GM12878 (cell line): ENCODE measurements around the gene CFAP44. TPM values are rescaled to one million over a fixed set of nuclear protein-coding genes. Genes with fewer than 3 reads are reported as not detected.
A peak's percentile ranks its signal among the peaks of the same experiment; 100 is the strongest.

ENCODE experiments used
- ATAC-seq: fragments of 200-7000 bp; cut with Tn5 transposase; 3 replicates; pipeline ENCODE4 v1.9.1; 2020; ENCODE audit warnings: mild to moderate bottlenecking, moderate library complexity
- BruUV-seq: library from RNA; stranded (reverse); fragments of 400-500 nt; replicated peaks from 2 replicates; lab custom pipeline; 2021; lab: Mats Ljungman, UMichigan
- CTCF ChIA-PET: fragments of 300-600 bp; sonication (Branson Sonifier 250); formaldehyde crosslinking; extraction: SDS; loops from one replicate; lab custom pipeline; 2021; ENCODE audit warnings: inconsistent platforms; lab: Yijun Ruan, JAX
- POLR2A ChIA-PET: fragments of 350-600 bp; formaldehyde crosslinking; extraction: SDS; loops from one replicate; lab custom pipeline; 2021; ENCODE audit warnings: inconsistent platforms; lab: Charles Lee
- RAD21 ChIA-PET: fragments of 300-600 bp; sonication (Branson Sonifier 250); formaldehyde crosslinking; loops from one replicate; lab custom pipeline; 2023; ENCODE audit warnings: antibody characterized with exemption; ENCODE audit not compliant: unreplicated experiment; lab: Charles Lee
- SMC1A ChIA-PET: fragments of 300-600 bp; sonication (Branson Sonifier 250); formaldehyde crosslinking; loops from one replicate; lab custom pipeline; 2023; ENCODE audit not compliant: unreplicated experiment, uncharacterized antibody; lab: Charles Lee
- DNase-seq: peaks from one replicate; pipeline ENCODE4 v3.0.0-alpha.2; 2011; ENCODE audit warnings: low read depth, low spot score
- FAIRE-seq: peaks from 3 replicates; lab custom pipeline; 2011; peaks lifted over from hg19 to GRCh38; lab: Jason Lieb, UNC
- H2AFZ ChIP-seq: 2 replicates; pipeline ENCODE4 v1.6.0; 2011; ENCODE audit warnings: low read depth, low read length, control low read depth; ENCODE audit not compliant: control insufficient read depth
- H3K27ac ChIP-seq: 2 replicates; pipeline ENCODE4 v1.5.1; 2011; ENCODE audit warnings: control low read depth; ENCODE audit not compliant: control insufficient read depth, insufficient read depth
- H3K27me3 ChIP-seq, 2 experiments: replicated peaks in 1 of 2; 2 replicates each; pipeline versions ENCODE4 v1.6.0 to v1.6.1; 2011; ENCODE audit warnings: low read length in 1 of 2; ENCODE audit not compliant: control insufficient read depth in 2 of 2, insufficient read depth in 2 of 2
- H3K36me3 ChIP-seq, 2 experiments: 2 replicates each; pipeline ENCODE4 v1.5.1; 2011; ENCODE audit warnings: low read length in 1 of 2; ENCODE audit not compliant: control insufficient read depth in 2 of 2, insufficient read depth in 2 of 2
- H3K4me1 ChIP-seq: 2 replicates; pipeline ENCODE4 v1.6.1; 2011; ENCODE audit warnings: mild to moderate bottlenecking, low read length, moderate library complexity, mixed read lengths; ENCODE audit not compliant: control insufficient read depth, insufficient read depth
- H3K4me2 ChIP-seq: 2 replicates; pipeline ENCODE4 v1.6.0; 2011; ENCODE audit warnings: control low read depth; ENCODE audit not compliant: control insufficient read depth, insufficient read depth
- H3K4me3 ChIP-seq: fragments of 200-600 bp; sonication (generic); 2 replicates; pipeline ENCODE4 v1.5.1; 2016
- H3K79me2 ChIP-seq: 2 replicates; pipeline ENCODE4 v1.6.0; 2011; ENCODE audit warnings: low read length; ENCODE audit not compliant: control insufficient read depth, insufficient read depth
- H3K9ac ChIP-seq: 2 replicates; pipeline ENCODE4 v1.8.0; 2011; ENCODE audit warnings: low read length, control low read depth, mixed read lengths; ENCODE audit not compliant: control insufficient read depth, insufficient read depth
- H3K9me3 ChIP-seq: replicated peaks from 3 replicates; pipeline ENCODE4 v1.5.1; 2011; ENCODE audit warnings: mild to moderate bottlenecking, low read length; ENCODE audit not compliant: control insufficient read depth, insufficient read depth
- H4K20me1 ChIP-seq: 2 replicates; pipeline ENCODE4 v1.6.0; 2011; ENCODE audit not compliant: control insufficient read depth, insufficient read depth
- CBX5 ChIP-seq: sonication (generic); IDR thresholded peaks from 2 replicates; pipeline ENCODE4 v1.6.1; 2016; ENCODE audit warnings: low read depth, moderate library complexity, mild to moderate bottlenecking, inconsistent platforms
- EZH2 ChIP-seq: IDR thresholded peaks from 2 replicates; pipeline ENCODE4 v1.6.1; 2012; ENCODE audit warnings: low read depth, mild to moderate bottlenecking, control low read depth, inconsistent platforms, low read length, borderline replicate concordance; ENCODE audit not compliant: control insufficient read depth
- GABPA ChIP-seq: IDR thresholded peaks from 2 replicates; pipeline ENCODE4 v1.6.1; 2014; ENCODE audit warnings: antibody characterized with exemption, low read depth, mild to moderate bottlenecking, inconsistent platforms
- JUNB ChIP-seq: IDR thresholded peaks from 2 replicates; pipeline ENCODE4 v1.6.1; 2016; ENCODE audit warnings: antibody characterized with exemption, mild to moderate bottlenecking
- MTA2 ChIP-seq: fragments of 450-650 bp; IDR thresholded peaks from 2 replicates; pipeline ENCODE4 v1.6.1; 2016; ENCODE audit warnings: low read depth, mild to moderate bottlenecking, moderate library complexity
- NBN ChIP-seq: fragments of 450-650 bp; IDR thresholded peaks from 2 replicates; pipeline ENCODE4 v1.6.1; 2016
- NFXL1 ChIP-seq: fragments of 450-650 bp; IDR thresholded peaks from 2 replicates; pipeline ENCODE4 v1.6.1; 2017; ENCODE audit warnings: antibody characterized with exemption, mild to moderate bottlenecking, borderline replicate concordance
- NFYA ChIP-seq: IDR thresholded peaks from 2 replicates; pipeline ENCODE4 v1.6.1; 2011; ENCODE audit warnings: low read depth, mild to moderate bottlenecking, low read length, improper control_type of control experiment, borderline replicate concordance
- PKNOX1 ChIP-seq: fragments of 450-650 bp; IDR thresholded peaks from 2 replicates; pipeline ENCODE4 v1.6.1; 2016; ENCODE audit warnings: mild to moderate bottlenecking
- POU2F2 ChIP-seq: IDR thresholded peaks from 3 replicates; pipeline ENCODE4 v1.6.1; 2011; ENCODE audit warnings: low read depth, mild to moderate bottlenecking, low read length, borderline replicate concordance
- PRDM15 ChIP-seq: fragments of 450-650 bp; formaldehyde crosslinking; IDR thresholded peaks from 2 replicates; pipeline ENCODE4 v1.4.0; 2020; ENCODE audit warnings: mild to moderate bottlenecking, moderate library complexity
- RAD21 ChIP-seq: IDR thresholded peaks from 2 replicates; pipeline ENCODE4 v1.6.1; 2011; ENCODE audit warnings: mild to moderate bottlenecking, low read depth, low read length, moderate library complexity; ENCODE audit not compliant: insufficient read depth
- TCF3 ChIP-seq: IDR thresholded peaks from 2 replicates; pipeline ENCODE4 v1.6.1; 2012; ENCODE audit warnings: low read depth, mild to moderate bottlenecking, low read length, borderline replicate concordance; ENCODE audit not compliant: insufficient read depth
- WGBS: methylation state at CpG from one replicate; pipeline ENCODE4 v1.1.6; 2016; ENCODE audit warnings: low lambda C conversion rate; ENCODE audit not compliant: insufficient replicate concordance, insufficient coverage; ENCODE audit errors: missing lambda C conversion rate; 5-methylcytosine and 5-hydroxymethylcytosine counted together
- in situ Hi-C: fragments of 300-500 bp; cut with MboI; formaldehyde crosslinking; loops from 9 replicates; pipeline ENCODE4 v1.14.3; 2018; ENCODE audit warnings: mixed read lengths
- intact Hi-C: fragments of 100-400 bp; cut with micrococcal nuclease; formaldehyde crosslinking; loops from one replicate; pipeline ENCODE4 v1.14.2; 2022; ENCODE audit not compliant: unreplicated experiment
- polyA plus RNA-seq, 11 experiments: library from polyadenylated mRNA; depleted of rRNA in 4 of 11; unstranded in 6 of 11; stranded (reverse) in 5 of 11; fragments of >200 nt; fragmentation: Nextera tagmentation in 4 of 11; fragmentation: Illumina TruSeq in 1 of 11; extraction: Ambion mirVana in 4 of 11; extraction: Trizol in 1 of 11; gene quantifications; 1 replicate in 1 of 11; 2 replicates in 10 of 11; pipeline versions ENCODE4 v1.2.1 to v1.2.3, GENCODE V29; 2011 to 2016; ENCODE audit warnings: inconsistent platforms in 2 of 11, missing spikeins in 2 of 11, low read depth in 1 of 11
- total RNA-seq, 4 experiments: library from RNA; depleted of rRNA in 3 of 4; stranded (reverse); fragments of >200 nt in 3 of 4; fragmentation: Illumina TruSeq in 1 of 4; extraction: Trizol in 1 of 4; gene quantifications; 2 replicates each; pipeline versions ENCODE4 v1.2.1 to v1.2.3, GENCODE V29; 2013 to 2021

Gene CFAP44
- total and polyA plus RNA-seq, 10 of the 15 experiments (the other 5 are each of a cell fraction or from before 2014, with no cell fraction given), result 0.76 to 5.9 (median 3.7) TPM

- DNase-seq, result no peak
- no peak for ATAC-seq
- TF ChIP-seq CBX5 (no peak), JUNB (no peak), NFXL1 (no peak), NBN (no peak)
- 100% methylated on average over 1 of the region's 1 CpG for WGBS
- ChIA-PET POLR2A (no interaction called here), SMC1A (interaction anchor here (1.2 kb wide), 1 partner anchor 17 kb away, joined by 3 read pairs; no protein-coding TSS in a partner anchor), RAD21 (no interaction called here), CTCF (no interaction called here)
- in situ Hi-C loops, result no loop called here
- H3K9me3 ChIP-seq, result peaks cover 21% of the 10 kb centered on the region
- no peak overlapping the region for H2AFZ ChIP-seq
- no peaks in the 10 kb centered on the region for H4K20me1 ChIP-seq
- H3K27me3 ChIP-seq, result no peaks in the 10 kb centered on the region
- H3K4me1 ChIP-seq, result peaks cover 5% of the 10 kb centered on the region
- no peak for FAIRE-seq
- no peak overlapping the region for H3K9ac ChIP-seq
- H3K36me3 ChIP-seq, result peaks cover 2 to 6% of the 10 kb centered on the region in 2 experiments; a peak in 2 of 4 replicates
- H3K4me2 ChIP-seq, result no peak overlapping the region
- intact Hi-C loops, result no loop called here
- H3K79me2 ChIP-seq, result no peaks in the 10 kb centered on the region
- BruUV-seq, result no TSS peak
- no peak overlapping the region for H3K4me3 ChIP-seq
- H3K27ac ChIP-seq, result no peak overlapping the region
These were observed 12.7 kb downstream of the CFAP44 start for GRCh38 chr3:113428581-113428980.

- H3K4me2 ChIP-seq, result no peak overlapping the region
- in situ Hi-C loops, result no loop called here
- peak; percentile 27 for FAIRE-seq
- H3K9me3 ChIP-seq, result peaks cover 21% of the 10 kb centered on the region
- intact Hi-C loops, result no loop called here
- H3K36me3 ChIP-seq, result peaks cover 2 to 6% of the 10 kb centered on the region in 2 experiments; a peak in 2 of 4 replicates
- DNase-seq, result peak; percentile 76
- no peak overlapping the region for H3K9ac ChIP-seq
- SMC1A ChIA-PET, result interaction anchor here (0.7 to 2.1 kb wide), 5 partner anchors 13 to 182 kb away, joined by 3 to 7 read pairs (median 3); no protein-coding TSS in a partner anchor
- WGBS, result 4% methylated on average over 4 of the region's 4 CpGs
- no peaks in the 10 kb centered on the region for H3K79me2 ChIP-seq
- ATAC-seq, result peak; percentile 93
- H3K4me3 ChIP-seq, result no peak overlapping the region
- peak overlapping the region; percentile 61; the same call in 1 of the 2 replicates for H3K27ac ChIP-seq
- POLR2A ChIA-PET, result no interaction called here
- peaks cover 12% of the 10 kb centered on the region for H3K4me1 ChIP-seq
- RAD21 ChIA-PET, result no interaction called here
- H4K20me1 ChIP-seq, result no peaks in the 10 kb centered on the region
- no peaks in the 10 kb centered on the region for H3K27me3 ChIP-seq
- H2AFZ ChIP-seq, result peak overlapping the region; percentile 8; the same call in 1 of the 2 replicates
- BruUV-seq, result no TSS peak
- CTCF ChIA-PET, result interaction anchor here (0.7 to 1.7 kb wide), 5 partner anchors 9 to 321 kb away, joined by 3 read pairs; no protein-coding TSS in a partner anchor
- no peak for TF ChIP-seq GABPA
- no peak for TF ChIP-seq EZH2
- TF ChIP-seq TCF3, result no peak
- TF ChIP-seq POU2F2, result no peak
- peak; percentile 42; the same call in 1 of the 2 replicates for TF ChIP-seq MTA2
- no peak for TF ChIP-seq NFYA
- peak; percentile 63 for TF ChIP-seq PKNOX1
- no peak for TF ChIP-seq RAD21
- no peak for TF ChIP-seq PRDM15
These were observed 17.6 kb downstream of the CFAP44 start for GRCh38 chr3:113423699-113424098.
